ENCODE results near the gene DMGDH.

DMGDH gene

GRCh38 chr5:78974601-78975000 lies 94.9 kb downstream of the DMGDH start:
- no peak overlapping the region for H3K4me2 ChIP-seq (ENCODE audit: insufficient read depth, low read length)
- H2AFZ ChIP-seq (ENCODE audit: low read depth, low read length), result no peak overlapping the region
- no peak overlapping the region for H3K27ac ChIP-seq (ENCODE audit: low read length)
- no peak for DNase-seq
- no peak overlapping the region for H3K9ac ChIP-seq (ENCODE audit: low read depth, low read length)
- H3K27me3 ChIP-seq (ENCODE audit: insufficient read depth, low read length, poor library complexity), result no peaks in the 10 kb centered on the region
- peaks cover 3% of the 10 kb centered on the region; the same call in 1 of the 2 replicates for H3K79me2 ChIP-seq (ENCODE audit: insufficient read depth, low read length)
- no peak for ATAC-seq (ENCODE audit: insufficient read depth, low read depth)
- H4K20me1 ChIP-seq (ENCODE audit: insufficient read depth, low read length), result peaks cover 4% of the 10 kb centered on the region; the same call in 1 of the 2 replicates
- TF ChIP-seq EZH2 (IDR thresholded peaks at IDR 0.05; ENCODE audit: borderline replicate concordance, low read depth, low read length, severe bottlenecking) (no peak), CTCF (IDR thresholded peaks at IDR 0.05; ENCODE audit: borderline replicate concordance, extremely low read depth, low read length, poor library complexity, severe bottlenecking) (no peak)
- H3K4me1 ChIP-seq (ENCODE audit: insufficient read depth, low read length), result no peaks in the 10 kb centered on the region
- H3K4me3 ChIP-seq (ENCODE audit: low read depth in 1 of 2, low read length in 2 of 2), result no peak overlapping the region
- H3K9me3 ChIP-seq (ENCODE audit: insufficient read depth, low read length, severe bottlenecking), result no peaks in the 10 kb centered on the region
- no peaks in the 10 kb centered on the region for H3K36me3 ChIP-seq (ENCODE audit: insufficient read depth, low read length)

GRCh38 chr5:78974011-78974410 lies 95.5 kb downstream of the DMGDH start:
- TF ChIP-seq CTCF (IDR thresholded peaks at IDR 0.05; ENCODE audit: borderline replicate concordance, extremely low read depth, low read length, poor library complexity, severe bottlenecking), result no peak
- TF ChIP-seq EZH2 (IDR thresholded peaks at IDR 0.05; ENCODE audit: borderline replicate concordance, low read depth, low read length, severe bottlenecking), result no peak
- ATAC-seq (ENCODE audit: insufficient read depth, low read depth) (no peak), DNase-seq (no peak)
- Histone ChIP-seq H3K4me2 (ENCODE audit: insufficient read depth, low read length) (no peak overlapping the region), H3K79me2 (ENCODE audit: insufficient read depth, low read length) (peaks cover 3% of the 10 kb centered on the region; the same call in 1 of the 2 replicates), H2AFZ (ENCODE audit: low read depth, low read length) (no peak overlapping the region), H3K9ac (ENCODE audit: low read depth, low read length) (no peak overlapping the region), H3K9me3 (ENCODE audit: insufficient read depth, low read length, severe bottlenecking) (no peaks in the 10 kb centered on the region), H3K36me3 (ENCODE audit: insufficient read depth, low read length) (no peaks in the 10 kb centered on the region), H3K4me1 (ENCODE audit: insufficient read depth, low read length) (no peaks in the 10 kb centered on the region), H3K27me3 (ENCODE audit: insufficient read depth, low read length, poor library complexity) (no peaks in the 10 kb centered on the region), H3K4me3 (ENCODE audit: low read depth in 1 of 2, low read length in 2 of 2) (no peak overlapping the region), H4K20me1 (ENCODE audit: insufficient read depth, low read length) (peaks cover 4% of the 10 kb centered on the region; the same call in 1 of the 2 replicates), H3K27ac (ENCODE audit: low read length) (no peak overlapping the region)

GRCh38 chr5:78972654-78973428 lies 96.6 kb downstream of the DMGDH start:
- Histone ChIP-seq H4K20me1 (ENCODE audit: insufficient read depth, low read length) (peaks cover 4% of the 10 kb centered on the region; the same call in 1 of the 2 replicates), H3K9me3 (ENCODE audit: insufficient read depth, low read length, severe bottlenecking) (no peaks in the 10 kb centered on the region), H2AFZ (ENCODE audit: low read depth, low read length) (no peak overlapping the region), H3K79me2 (ENCODE audit: insufficient read depth, low read length) (peaks cover 3% of the 10 kb centered on the region; the same call in 1 of the 2 replicates), H3K9ac (ENCODE audit: low read depth, low read length) (no peak overlapping the region), H3K4me1 (ENCODE audit: insufficient read depth, low read length) (no peaks in the 10 kb centered on the region), H3K27ac (ENCODE audit: low read length) (no peak overlapping the region), H3K36me3 (ENCODE audit: insufficient read depth, low read length) (peaks cover 5% of the 10 kb centered on the region), H3K4me2 (ENCODE audit: insufficient read depth, low read length) (no peak overlapping the region), H3K4me3 (ENCODE audit: low read depth in 1 of 2, low read length in 2 of 2) (no peak overlapping the region), H3K27me3 (ENCODE audit: insufficient read depth, low read length, poor library complexity) (no peaks in the 10 kb centered on the region)
- TF ChIP-seq EZH2 (IDR thresholded peaks at IDR 0.05; ENCODE audit: borderline replicate concordance, low read depth, low read length, severe bottlenecking), result no peak
- ATAC-seq (ENCODE audit: insufficient read depth, low read depth) (no peak), DNase-seq (no peak)

GRCh38 chr5:78971998-78972397 lies 97.5 kb downstream of the DMGDH start:
- H3K27ac ChIP-seq (ENCODE audit: low read length), result no peak overlapping the region
- H3K4me2 ChIP-seq (ENCODE audit: insufficient read depth, low read length), result no peak overlapping the region
- DNase-seq (no peak), ATAC-seq (ENCODE audit: insufficient read depth, low read depth) (no peak)
- peaks cover 8% of the 10 kb centered on the region for H3K36me3 ChIP-seq (ENCODE audit: insufficient read depth, low read length)
- H3K9ac ChIP-seq (ENCODE audit: low read depth, low read length), result no peak overlapping the region
- no peaks in the 10 kb centered on the region for H3K4me1 ChIP-seq (ENCODE audit: insufficient read depth, low read length)
- no peak overlapping the region for H2AFZ ChIP-seq (ENCODE audit: low read depth, low read length)
- TF ChIP-seq EZH2 (IDR thresholded peaks at IDR 0.05; ENCODE audit: borderline replicate concordance, low read depth, low read length, severe bottlenecking) (no peak), CTCF (IDR thresholded peaks at IDR 0.05; ENCODE audit: borderline replicate concordance, extremely low read depth, low read length, poor library complexity, severe bottlenecking) (no peak)
- no peaks in the 10 kb centered on the region for H3K9me3 ChIP-seq (ENCODE audit: insufficient read depth, low read length, severe bottlenecking)
- H3K79me2 ChIP-seq (ENCODE audit: insufficient read depth, low read length), result no peaks in the 10 kb centered on the region; the same call in 1 of the 2 replicates
- no peak overlapping the region for H3K4me3 ChIP-seq (ENCODE audit: low read depth in 1 of 2, low read length in 2 of 2)
- H4K20me1 ChIP-seq (ENCODE audit: insufficient read depth, low read length), result peaks cover 4% of the 10 kb centered on the region; the same call in 1 of the 2 replicates
- H3K27me3 ChIP-seq (ENCODE audit: insufficient read depth, low read length, poor library complexity), result no peaks in the 10 kb centered on the region

Measured in DND-41 (cell line).